Stimulated activated CD8-positive, alpha-beta memory T cell treated with anti-CD3 and anti-CD28 coated beads, Interleukin-4, amount 100 ng/mL, for 1 hour (primary cell): ENCODE results near the gene ADAMTSL3.

Experiments used
- DNase-seq, 2 donors: peaks; one replicate each; pipeline ENCODE4 v3.0.0-alpha.2; 2020; ENCODE audit warnings: low read depth in 2 of 2, low spot score in 1 of 2

The ADAMTSL3 gene

GRCh38 chr15:83866692-83867091 is 212.8 kb downstream of the ADAMTSL3 start:
- DNase-seq, result no peak

DNA sequence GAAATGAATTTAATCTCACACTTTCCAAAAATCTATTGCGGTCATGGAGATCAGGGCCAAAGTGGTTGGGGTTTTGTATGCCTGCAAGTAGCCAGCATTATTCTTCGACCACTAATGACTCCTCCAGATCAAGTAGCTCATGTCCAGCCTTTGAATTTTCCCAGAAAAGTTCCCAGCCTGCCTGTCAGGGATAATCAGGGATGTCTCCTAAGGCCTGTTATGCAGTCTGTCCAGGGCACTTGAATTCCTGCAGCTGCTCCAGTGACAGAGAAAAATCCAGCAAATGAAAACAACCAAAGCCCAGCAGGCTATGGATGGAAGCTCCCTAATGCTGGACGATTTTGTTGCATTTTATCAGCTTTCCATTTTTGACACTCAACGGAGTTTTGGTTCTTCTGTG is 215.4 kb downstream of the ADAMTSL3 start:
- DNase-seq, result no peak

GRCh38 chr15:83871808-83872559 is 218.1 kb downstream of the ADAMTSL3 start:
- no peak for DNase-seq

- no peak for DNase-seq
Measured at GRCh38 chr15:83873966-83874365, 220.0 kb downstream of the ADAMTSL3 start.

DNA sequence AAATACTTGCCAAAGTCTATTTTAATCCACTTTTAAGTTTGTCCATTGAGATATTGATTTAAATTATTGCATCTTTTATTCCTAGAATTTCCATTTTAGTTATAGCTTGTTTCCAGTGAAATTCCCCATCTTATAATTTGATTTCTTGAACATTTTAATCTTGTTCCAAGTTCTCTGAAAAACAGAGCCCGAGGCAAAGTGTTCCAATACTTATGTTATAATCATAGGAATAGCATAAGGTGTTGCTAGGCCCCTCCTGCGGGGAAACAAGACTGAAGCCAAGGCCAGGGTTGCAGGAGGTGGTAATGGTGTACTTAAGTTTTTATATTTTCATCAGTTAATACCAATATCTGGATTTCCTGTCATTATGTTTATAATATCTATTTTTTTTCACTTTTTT is 226.6 kb downstream of the ADAMTSL3 start:
- DNase-seq, result no peak

DNA sequence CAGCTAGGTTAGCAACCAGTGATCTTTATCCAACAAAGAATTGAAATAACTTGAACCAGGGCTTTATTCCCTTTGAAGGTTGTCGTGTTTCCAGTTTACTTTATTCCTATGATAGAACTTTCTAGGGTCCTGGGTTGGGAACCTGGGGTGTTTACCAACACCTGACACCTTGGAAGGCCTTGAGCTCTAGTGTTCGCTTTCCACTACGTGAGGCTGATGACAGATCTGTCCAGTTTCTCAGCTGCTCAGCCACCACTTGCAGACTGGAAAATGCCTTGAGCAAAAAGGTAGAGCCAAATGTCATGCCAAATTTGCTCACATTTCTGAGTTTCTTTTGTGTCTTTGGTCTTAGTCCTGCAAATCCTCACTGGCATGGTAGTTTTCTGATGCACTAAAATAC is 227.2 kb downstream of the ADAMTSL3 start:
- DNase-seq, result no peak

- no peak for DNase-seq
Measured at GRCh38 chr15:83886321-83886720, 232.4 kb downstream of the ADAMTSL3 start.

DNA sequence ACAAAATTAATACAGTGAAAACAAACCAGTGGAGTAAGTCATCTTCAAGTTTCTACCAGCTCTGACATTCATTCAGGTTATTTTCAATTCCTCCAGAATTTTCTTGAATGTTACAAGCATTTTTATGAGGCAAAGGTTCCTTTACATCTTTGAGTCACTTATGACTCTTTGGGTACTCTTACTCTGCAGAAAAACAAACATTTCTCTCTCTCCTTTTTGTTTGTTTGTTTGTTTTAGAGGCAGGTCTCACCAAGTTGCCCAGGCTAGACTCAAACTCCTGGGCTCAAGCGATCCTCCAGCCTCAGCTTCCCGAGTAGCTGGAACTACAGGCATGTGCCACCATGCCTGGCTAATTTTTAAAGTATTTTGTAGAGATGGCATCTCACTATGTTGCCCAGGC is 233.5 kb downstream of the ADAMTSL3 start:
- DNase-seq, result no peak

GRCh38 chr15:83887961-83888360 is 234.0 kb downstream of the ADAMTSL3 start:
- DNase-seq, result no peak

DNA sequence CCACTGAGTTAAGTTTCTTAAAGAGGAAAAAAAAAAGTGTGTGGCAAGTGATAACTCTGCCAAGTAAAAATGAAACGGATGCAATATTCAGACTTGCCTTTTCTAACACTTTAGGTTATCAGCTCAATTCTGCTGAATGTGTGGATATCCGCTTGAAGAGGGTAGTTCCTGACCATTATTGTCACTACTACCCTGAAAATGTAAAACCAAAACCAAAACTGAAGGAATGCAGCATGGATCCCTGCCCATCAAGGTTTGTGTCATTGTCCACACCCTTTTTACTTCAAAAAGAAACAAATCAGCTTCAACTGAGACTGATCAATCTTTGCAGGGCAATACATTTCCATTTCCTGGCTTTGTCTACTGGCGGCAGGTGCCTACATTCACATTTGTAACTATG is 236.1 kb downstream of the ADAMTSL3 start:
- no peak for DNase-seq

DNA sequence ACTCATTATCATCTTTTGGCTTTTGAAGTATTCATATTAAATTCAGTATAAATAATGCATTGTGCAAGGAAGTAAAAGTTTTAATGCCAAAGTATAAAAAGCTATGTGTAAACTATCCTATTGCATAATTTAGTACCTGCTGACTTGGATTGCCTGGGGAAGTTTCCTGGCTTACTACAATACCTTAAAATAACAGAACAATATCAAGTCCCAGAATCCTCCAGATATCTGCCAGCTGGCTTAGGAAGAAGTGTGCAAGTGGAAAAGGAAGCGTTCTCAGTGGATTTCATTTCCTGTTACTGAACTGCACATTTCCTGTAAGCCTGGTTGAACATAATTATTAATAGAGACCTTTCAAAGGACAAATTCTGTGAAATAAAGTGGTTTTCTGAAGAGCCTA is 236.7 kb downstream of the ADAMTSL3 start:
- DNase-seq, result no peak

- no peak for DNase-seq
Measured at GRCh38 chr15:83892498-83892897, 238.6 kb downstream of the ADAMTSL3 start.

DNA sequence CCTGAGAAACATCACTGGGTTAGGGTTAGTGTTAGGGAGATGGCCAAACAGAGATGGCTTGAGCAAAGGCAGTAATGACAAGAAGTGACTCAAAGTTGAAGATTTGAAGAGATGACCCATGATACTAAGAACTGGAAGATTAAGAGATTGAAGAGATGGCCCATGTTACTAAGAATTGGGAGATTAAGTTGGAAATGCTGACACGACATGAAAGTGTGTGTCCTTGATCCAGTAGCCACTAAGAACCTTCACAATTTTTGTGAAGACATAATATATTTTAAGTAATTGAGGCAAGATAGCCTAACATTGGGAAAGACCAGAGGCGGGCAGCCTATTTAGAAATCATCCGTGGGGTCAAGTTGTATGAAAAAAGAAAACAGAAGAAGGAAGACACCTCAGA is 239.4 kb downstream of the ADAMTSL3 start:
- DNase-seq, result no peak

DNA sequence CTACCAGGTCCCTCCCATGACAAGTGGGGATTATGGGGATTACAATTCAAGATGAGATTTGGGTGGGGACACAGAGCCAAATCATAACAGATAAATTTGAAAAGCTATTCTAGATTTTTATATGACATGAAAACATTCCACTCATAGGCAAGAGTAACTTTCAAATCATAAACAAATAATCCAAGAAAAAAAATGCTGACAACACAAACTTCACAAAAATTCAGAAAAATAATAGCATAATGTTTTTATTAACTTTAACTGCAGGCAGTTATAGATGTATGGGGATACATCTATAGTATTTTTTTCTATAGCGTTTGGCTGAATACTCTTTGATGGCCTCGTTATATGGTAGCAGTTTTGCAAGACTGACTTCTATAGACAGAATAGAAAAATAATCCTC is 243.1 kb downstream of the ADAMTSL3 start:
- no peak for DNase-seq

- no peak for DNase-seq
Measured at GRCh38 chr15:83898361-83898760, 244.4 kb downstream of the ADAMTSL3 start.

DNA sequence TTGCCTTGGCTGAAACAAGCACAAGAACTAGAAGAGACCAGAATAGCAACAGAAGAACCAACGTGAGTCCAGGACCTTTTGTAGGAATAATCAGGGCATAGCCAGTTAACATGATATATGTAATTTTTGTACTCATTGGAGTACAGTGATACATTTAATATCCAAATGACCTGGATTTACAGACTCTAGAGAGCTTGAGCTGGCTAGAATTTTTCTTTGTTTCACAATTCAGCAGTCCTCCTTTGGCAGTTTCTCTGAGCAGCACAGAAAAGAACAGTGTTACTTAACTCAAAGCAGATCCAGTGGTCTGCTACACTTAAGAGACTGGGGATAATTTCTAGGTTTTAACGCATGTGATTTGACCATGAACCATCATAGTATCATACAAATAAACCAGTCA is 245.7 kb downstream of the ADAMTSL3 start:
- DNase-seq, result no peak

DNA sequence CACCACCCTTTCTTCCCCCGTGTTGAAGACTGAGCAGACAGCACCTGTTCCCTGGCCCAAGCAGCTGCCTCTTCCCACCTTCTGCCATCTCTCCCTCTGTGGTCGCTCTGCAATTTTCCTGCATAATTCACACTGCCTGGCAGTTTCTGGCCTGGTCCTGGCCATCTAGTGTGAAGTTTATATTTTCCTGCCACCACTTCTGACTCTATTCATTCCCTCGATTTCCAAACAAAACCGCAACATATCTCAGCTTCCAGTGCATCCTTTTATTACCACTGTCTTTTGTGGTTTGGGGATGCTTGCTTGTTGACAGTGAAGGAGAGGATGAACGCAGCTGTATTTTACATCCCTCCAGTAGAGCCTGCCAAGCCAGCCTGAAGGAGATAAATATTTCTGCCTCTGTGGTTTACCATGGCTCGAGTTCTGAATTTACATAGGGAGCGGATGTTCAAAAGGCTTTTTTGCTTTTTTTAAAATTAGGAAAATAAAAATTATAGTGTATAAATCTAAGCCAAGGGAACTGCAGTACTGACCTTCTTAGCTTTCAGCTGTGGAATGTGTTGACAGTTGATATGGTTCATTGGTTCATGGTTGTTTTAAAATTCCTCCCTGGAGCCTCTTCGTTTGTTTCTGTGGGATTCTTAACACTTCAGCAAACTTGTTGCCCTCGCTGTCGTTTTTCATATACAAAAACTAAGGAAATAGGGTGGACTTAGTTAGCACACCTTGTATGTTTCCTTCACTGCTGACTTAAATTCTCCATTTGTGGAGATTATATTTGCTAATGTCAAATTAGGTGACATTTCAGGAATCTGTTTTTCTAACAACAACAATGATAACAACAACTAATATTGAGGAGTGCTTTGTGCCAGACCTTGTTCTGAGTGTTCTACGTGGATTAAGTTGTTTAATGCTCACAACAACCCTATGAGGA is 250.5 kb downstream of the ADAMTSL3 start:
- DNase-seq, result no peak

- DNase-seq, result no peak
Measured at GRCh38 chr15:83905556-83906273, 251.8 kb downstream of the ADAMTSL3 start.

GRCh38 chr15:83911345-83911744 is 257.4 kb downstream of the ADAMTSL3 start:
- DNase-seq, result no peak

DNA sequence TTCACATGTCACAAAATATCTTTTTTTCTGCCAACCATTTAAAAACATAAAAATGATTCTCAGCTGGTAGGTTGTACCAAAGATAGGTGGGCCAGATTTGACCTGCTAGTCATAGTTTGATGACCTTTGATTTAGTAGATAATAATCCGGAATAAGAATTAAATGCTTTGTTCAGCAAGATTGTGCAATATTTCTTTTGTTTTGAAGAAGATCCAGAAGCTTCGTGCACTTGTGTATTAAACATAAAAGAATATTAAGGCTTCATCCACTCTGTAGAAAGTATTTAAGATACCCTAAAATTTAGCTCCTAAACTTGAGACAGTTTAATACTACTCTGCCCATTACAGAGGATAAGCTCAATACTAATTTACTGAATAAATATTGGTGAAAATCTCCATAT is 258.4 kb downstream of the ADAMTSL3 start:
- no peak for DNase-seq

DNA sequence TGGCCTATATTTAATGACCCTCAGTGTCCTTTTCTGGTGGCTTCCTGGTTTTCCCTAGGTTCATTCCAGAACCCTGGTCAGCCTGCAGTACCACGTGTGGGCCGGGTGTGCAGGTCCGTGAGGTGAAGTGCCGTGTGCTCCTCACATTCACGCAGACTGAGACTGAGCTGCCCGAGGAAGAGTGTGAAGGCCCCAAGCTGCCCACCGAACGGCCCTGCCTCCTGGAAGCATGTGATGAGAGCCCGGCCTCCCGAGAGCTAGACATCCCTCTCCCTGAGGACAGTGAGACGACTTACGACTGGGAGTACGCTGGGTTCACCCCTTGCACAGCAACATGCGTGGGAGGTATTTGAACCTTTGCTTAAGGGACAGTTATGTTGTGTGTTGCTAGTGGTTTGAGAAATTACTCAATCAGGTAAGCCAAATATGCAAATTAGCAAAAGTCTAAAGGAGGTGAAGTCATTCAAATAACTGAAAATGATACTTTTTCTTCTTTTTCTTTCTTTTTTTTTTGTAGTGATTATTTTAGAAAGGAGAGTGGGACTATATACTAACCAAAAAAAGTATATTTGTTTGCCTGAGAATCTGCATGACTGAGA is 259.2 kb downstream of the ADAMTSL3 start:
- no peak for DNase-seq
